ENCODE measurements around the gene MTF1.

Gene MTF1

GRCh38 chr1:37765916-37766664 lies 93.3 kb downstream of the MTF1 start:
- no peak overlapping the region for H3K27ac ChIP-seq
- peaks cover 47% of the 10 kb centered on the region for H3K27me3 ChIP-seq (replicated peaks)
- in situ Hi-C loops (cut with HindIII; ENCODE audit: low pct_ligation_motif_present, low sequenced_read_pairs), result no loop called here
- DNase-seq, result no peak
- H3K4me3 ChIP-seq (ENCODE audit: low read depth, low read length), result no peak overlapping the region
- no peaks in the 10 kb centered on the region for H3K36me3 ChIP-seq (replicated peaks)
- TF ChIP-seq CTCF (IDR thresholded peaks at IDR 0.05; ENCODE audit: low read depth, low read length, missing control alignments), result no peak

GRCh38 chr1:37764888-37765441 lies 94.4 kb downstream of the MTF1 start, which contains the start of gene EPHA10:
Gene EPHA10 (minus strand): TSS chr1:37765120. CDS start chr1:37765066, 54 bp downstream.
- no peak for DNase-seq
- no peak within 1 kb of the TSS for H3K4me3 ChIP-seq (ENCODE audit: low read depth, low read length)
- no peak for TF ChIP-seq CTCF (IDR thresholded peaks at IDR 0.05; ENCODE audit: low read depth, low read length, missing control alignments)
- H3K27me3 ChIP-seq (replicated peaks), result peaks cover 47% of the 10 kb centered on the region
- H3K36me3 ChIP-seq (replicated peaks), result no peaks in the 10 kb centered on the region
- H3K27ac ChIP-seq, result no peak within 1 kb of the TSS
- in situ Hi-C loops (cut with HindIII; ENCODE audit: low pct_ligation_motif_present, low sequenced_read_pairs), result no loop called here

- TF ChIP-seq CTCF (IDR thresholded peaks at IDR 0.05; ENCODE audit: low read depth, low read length, missing control alignments), result no peak
- in situ Hi-C loops (cut with HindIII; ENCODE audit: low pct_ligation_motif_present, low sequenced_read_pairs), result no loop called here
These were observed 95.0 kb downstream of the MTF1 start for GRCh38 chr1:37764414-37764825.

GRCh38 chr1:37763791-37764413 lies 95.5 kb downstream of the MTF1 start:
- Histone ChIP-seq H3K4me3 (ENCODE audit: low read depth, low read length) (no peak overlapping the region), H3K27me3 (replicated peaks) (peaks cover 47% of the 10 kb centered on the region), H3K27ac (no peak overlapping the region), H3K36me3 (replicated peaks) (no peaks in the 10 kb centered on the region)
- DNase-seq, result no peak
- no peak for TF ChIP-seq CTCF (IDR thresholded peaks at IDR 0.05; ENCODE audit: low read depth, low read length, missing control alignments)
- in situ Hi-C loops (cut with HindIII; ENCODE audit: low pct_ligation_motif_present, low sequenced_read_pairs), result no loop called here

More at GRCh38 chr1:37764414-37764825, 95.0 kb downstream of the MTF1 start:
- DNase-seq, result peak; percentile 29
- H3K27ac ChIP-seq, result no peak overlapping the region
- H3K27me3 ChIP-seq (replicated peaks), result peaks cover 47% of the 10 kb centered on the region
- no peak overlapping the region for H3K4me3 ChIP-seq (ENCODE audit: low read depth, low read length)
- H3K36me3 ChIP-seq (replicated peaks), result no peaks in the 10 kb centered on the region

- Histone ChIP-seq H3K36me3 (replicated peaks) (no peaks in the 10 kb centered on the region), H3K27me3 (replicated peaks) (peaks cover 46% of the 10 kb centered on the region), H3K27ac (no peak overlapping the region), H3K4me3 (ENCODE audit: low read depth, low read length) (no peak overlapping the region)
- no peak for DNase-seq
- TF ChIP-seq CTCF (IDR thresholded peaks at IDR 0.05; ENCODE audit: low read depth, low read length, missing control alignments), result no peak
- in situ Hi-C loops (cut with HindIII; ENCODE audit: low pct_ligation_motif_present, low sequenced_read_pairs), result no loop called here
These were observed 96.9 kb downstream of the MTF1 start for GRCh38 chr1:37762516-37762915.

Measured in brain microvascular endothelial cell (primary cell).